HepG2 (cell line): ENCODE results near the gene MBD3L2. TPM values are rescaled to one million over a fixed set of nuclear protein-coding genes. Genes with fewer than 3 reads are reported as not detected.

Experiments used
- DZIP1 ChIP-seq: sonication (generic); formaldehyde crosslinking; IDR thresholded peaks from 2 replicates; pipeline ENCODE4 v1.5.0; 2020; ENCODE audit warnings: mild to moderate bottlenecking, missing genetic modification reagents
- POGK ChIP-seq: sonication (generic); formaldehyde crosslinking; conservative IDR thresholded peaks from 2 replicates; pipeline ENCODE4 v1.8.0; 2022; ENCODE audit warnings: mild to moderate bottlenecking, moderate library complexity, missing genetic modification reagents
- RAD51 ChIP-seq: fragments of 450-650 bp; IDR thresholded peaks from 2 replicates; pipeline ENCODE4 v1.6.1; 2016; ENCODE audit warnings: borderline replicate concordance
- ZNF224 ChIP-seq: sonication (generic); formaldehyde crosslinking; IDR thresholded peaks from 2 replicates; pipeline ENCODE4 v1.5.0; 2020; ENCODE audit warnings: mild to moderate bottlenecking, missing genetic modification reagents
- ZNF496 ChIP-seq: sonication (generic); formaldehyde crosslinking; IDR thresholded peaks from 2 replicates; pipeline ENCODE4 v1.8.1; 2023; ENCODE audit warnings: mild to moderate bottlenecking, moderate library complexity, missing genetic modification reagents; ENCODE audit not compliant: insufficient replicate concordance
- polyA plus RNA-seq, 8 experiments: library from polyadenylated mRNA; depleted of rRNA in 3 of 8; stranded (reverse) in 7 of 8; unstranded in 1 of 8; fragments of >200 nt; fragmentation: Illumina TruSeq in 4 of 8; extraction: Trizol in 4 of 8; gene quantifications; 2 replicates each; pipeline versions ENCODE4 v1.2.1 to v1.2.3, GENCODE V29; 2011 to 2016; ENCODE audit warnings: low read depth in 4 of 8, missing spikeins in 1 of 8, mixed read lengths in 1 of 8; ENCODE audit not compliant: insufficient read depth in 1 of 8
- total RNA-seq, 5 experiments: library from RNA; depleted of rRNA; stranded (reverse); fragments of >200 nt; fragmentation: Illumina TruSeq; extraction: Trizol; gene quantifications; 2 replicates each; pipeline ENCODE4 v1.2.3, GENCODE V29; 2016; ENCODE audit warnings: low read depth in 1 of 5
- TF ChIP-seq, protein P1 (sequence below): sonication (generic); formaldehyde crosslinking; IDR thresholded peaks from 2 replicates; pipeline ENCODE4 v1.9.0; 2021; ENCODE audit warnings: mild to moderate bottlenecking, missing genetic modification reagents
- TF ChIP-seq, protein P2 (sequence below): sonication (generic); formaldehyde crosslinking; IDR thresholded peaks from 2 replicates; pipeline ENCODE4 v1.8.1; 2022; ENCODE audit warnings: low read depth, mild to moderate bottlenecking, missing genetic modification reagents
- TF ChIP-seq, protein P3 (sequence below): sonication (generic); formaldehyde crosslinking; conservative IDR thresholded peaks from 2 replicates; pipeline ENCODE4 v1.4.0; 2020; ENCODE audit warnings: missing genetic modification reagents

MBD3L2 gene
- total and polyA plus RNA-seq, 2 of the 13 experiments (the other 11 are each of a cell fraction or from before 2014, with no cell fraction given), result not detected

DNA sequence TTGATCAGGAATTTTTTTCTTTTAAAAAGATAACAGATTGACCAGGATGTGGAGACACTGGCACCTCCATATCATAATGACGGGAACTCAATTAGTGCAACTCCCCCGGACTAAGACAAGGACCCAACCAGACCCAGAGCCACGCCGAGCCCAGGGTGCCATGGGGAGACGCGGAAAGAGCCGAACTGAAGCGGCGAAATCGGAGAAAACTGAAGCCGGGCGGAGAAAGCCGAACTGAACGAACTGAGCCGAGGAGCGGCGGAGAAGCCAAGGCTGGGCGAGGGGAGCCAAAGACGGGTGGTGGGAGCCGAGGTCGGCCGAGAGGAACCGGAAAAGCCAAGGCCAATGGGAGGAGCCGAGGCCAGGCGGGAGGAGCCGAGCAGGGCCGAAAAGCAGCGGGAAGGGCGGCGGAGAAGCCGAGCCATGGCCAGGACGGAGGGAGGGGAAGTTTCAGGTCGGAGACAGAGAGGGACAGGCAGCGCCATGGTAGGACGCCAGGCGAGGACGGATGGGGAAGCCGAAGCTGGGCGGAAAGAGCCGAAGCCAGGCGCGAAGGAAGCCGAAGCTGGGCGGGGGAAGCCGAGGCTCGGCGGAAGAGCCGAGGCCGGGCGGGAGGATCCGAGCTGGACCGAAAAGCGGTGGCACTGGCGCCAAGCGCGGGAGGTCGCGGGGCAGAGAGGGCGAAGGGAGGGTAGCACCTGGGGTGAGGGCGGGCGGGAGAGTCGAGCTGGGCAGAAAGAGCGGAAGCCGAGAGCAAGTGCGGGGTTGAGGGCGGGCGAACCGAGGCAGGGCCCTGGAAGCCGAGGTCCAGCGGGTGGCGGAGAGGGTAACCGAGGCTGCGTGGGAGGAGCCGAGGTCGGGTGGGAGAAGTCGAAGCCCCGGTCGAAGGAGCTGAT, 49.8 kb downstream of the MBD3L2 start (continued):
- TF ChIP-seq, protein P1, sequence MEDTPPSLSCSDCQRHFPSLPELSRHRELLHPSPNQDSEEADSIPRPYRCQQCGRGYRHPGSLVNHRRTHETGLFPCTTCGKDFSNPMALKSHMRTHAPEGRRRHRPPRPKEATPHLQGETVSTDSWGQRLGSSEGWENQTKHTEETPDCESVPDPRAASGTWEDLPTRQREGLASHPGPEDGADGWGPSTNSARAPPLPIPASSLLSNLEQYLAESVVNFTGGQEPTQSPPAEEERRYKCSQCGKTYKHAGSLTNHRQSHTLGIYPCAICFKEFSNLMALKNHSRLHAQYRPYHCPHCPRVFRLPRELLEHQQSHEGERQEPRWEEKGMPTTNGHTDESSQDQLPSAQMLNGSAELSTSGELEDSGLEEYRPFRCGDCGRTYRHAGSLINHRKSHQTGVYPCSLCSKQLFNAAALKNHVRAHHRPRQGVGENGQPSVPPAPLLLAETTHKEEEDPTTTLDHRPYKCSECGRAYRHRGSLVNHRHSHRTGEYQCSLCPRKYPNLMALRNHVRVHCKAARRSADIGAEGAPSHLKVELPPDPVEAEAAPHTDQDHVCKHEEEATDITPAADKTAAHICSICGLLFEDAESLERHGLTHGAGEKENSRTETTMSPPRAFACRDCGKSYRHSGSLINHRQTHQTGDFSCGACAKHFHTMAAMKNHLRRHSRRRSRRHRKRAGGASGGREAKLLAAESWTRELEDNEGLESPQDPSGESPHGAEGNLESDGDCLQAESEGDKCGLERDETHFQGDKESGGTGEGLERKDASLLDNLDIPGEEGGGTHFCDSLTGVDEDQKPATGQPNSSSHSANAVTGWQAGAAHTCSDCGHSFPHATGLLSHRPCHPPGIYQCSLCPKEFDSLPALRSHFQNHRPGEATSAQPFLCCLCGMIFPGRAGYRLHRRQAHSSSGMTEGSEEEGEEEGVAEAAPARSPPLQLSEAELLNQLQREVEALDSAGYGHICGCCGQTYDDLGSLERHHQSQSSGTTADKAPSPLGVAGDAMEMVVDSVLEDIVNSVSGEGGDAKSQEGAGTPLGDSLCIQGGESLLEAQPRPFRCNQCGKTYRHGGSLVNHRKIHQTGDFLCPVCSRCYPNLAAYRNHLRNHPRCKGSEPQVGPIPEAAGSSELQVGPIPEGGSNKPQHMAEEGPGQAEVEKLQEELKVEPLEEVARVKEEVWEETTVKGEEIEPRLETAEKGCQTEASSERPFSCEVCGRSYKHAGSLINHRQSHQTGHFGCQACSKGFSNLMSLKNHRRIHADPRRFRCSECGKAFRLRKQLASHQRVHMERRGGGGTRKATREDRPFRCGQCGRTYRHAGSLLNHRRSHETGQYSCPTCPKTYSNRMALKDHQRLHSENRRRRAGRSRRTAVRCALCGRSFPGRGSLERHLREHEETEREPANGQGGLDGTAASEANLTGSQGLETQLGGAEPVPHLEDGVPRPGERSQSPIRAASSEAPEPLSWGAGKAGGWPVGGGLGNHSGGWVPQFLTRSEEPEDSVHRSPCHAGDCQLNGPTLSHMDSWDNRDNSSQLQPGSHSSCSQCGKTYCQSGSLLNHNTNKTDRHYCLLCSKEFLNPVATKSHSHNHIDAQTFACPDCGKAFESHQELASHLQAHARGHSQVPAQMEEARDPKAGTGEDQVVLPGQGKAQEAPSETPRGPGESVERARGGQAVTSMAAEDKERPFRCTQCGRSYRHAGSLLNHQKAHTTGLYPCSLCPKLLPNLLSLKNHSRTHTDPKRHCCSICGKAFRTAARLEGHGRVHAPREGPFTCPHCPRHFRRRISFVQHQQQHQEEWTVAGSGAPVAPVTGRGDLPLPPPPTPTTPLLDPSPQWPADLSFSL (CRISPR knock-in tag), result no peak
- TF ChIP-seq DZIP1 (CRISPR knock-in tag) (no peak), RAD51 (no peak), ZNF496 (CRISPR knock-in tag) (no peak), ZNF224 (CRISPR knock-in tag) (no peak; the same call in 1 of the 2 replicates), POGK (CRISPR knock-in tag) (no peak)
- TF ChIP-seq, protein P2, sequence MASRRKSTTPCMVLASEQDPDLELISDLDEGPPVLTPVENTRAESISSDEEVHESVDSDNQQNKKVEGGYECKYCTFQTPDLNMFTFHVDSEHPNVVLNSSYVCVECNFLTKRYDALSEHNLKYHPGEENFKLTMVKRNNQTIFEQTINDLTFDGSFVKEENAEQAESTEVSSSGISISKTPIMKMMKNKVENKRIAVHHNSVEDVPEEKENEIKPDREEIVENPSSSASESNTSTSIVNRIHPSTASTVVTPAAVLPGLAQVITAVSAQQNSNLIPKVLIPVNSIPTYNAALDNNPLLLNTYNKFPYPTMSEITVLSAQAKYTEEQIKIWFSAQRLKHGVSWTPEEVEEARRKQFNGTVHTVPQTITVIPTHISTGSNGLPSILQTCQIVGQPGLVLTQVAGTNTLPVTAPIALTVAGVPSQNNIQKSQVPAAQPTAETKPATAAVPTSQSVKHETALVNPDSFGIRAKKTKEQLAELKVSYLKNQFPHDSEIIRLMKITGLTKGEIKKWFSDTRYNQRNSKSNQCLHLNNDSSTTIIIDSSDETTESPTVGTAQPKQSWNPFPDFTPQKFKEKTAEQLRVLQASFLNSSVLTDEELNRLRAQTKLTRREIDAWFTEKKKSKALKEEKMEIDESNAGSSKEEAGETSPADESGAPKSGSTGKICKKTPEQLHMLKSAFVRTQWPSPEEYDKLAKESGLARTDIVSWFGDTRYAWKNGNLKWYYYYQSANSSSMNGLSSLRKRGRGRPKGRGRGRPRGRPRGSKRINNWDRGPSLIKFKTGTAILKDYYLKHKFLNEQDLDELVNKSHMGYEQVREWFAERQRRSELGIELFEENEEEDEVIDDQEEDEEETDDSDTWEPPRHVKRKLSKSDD (CRISPR knock-in tag), result no peak
- TF ChIP-seq, protein P3, sequence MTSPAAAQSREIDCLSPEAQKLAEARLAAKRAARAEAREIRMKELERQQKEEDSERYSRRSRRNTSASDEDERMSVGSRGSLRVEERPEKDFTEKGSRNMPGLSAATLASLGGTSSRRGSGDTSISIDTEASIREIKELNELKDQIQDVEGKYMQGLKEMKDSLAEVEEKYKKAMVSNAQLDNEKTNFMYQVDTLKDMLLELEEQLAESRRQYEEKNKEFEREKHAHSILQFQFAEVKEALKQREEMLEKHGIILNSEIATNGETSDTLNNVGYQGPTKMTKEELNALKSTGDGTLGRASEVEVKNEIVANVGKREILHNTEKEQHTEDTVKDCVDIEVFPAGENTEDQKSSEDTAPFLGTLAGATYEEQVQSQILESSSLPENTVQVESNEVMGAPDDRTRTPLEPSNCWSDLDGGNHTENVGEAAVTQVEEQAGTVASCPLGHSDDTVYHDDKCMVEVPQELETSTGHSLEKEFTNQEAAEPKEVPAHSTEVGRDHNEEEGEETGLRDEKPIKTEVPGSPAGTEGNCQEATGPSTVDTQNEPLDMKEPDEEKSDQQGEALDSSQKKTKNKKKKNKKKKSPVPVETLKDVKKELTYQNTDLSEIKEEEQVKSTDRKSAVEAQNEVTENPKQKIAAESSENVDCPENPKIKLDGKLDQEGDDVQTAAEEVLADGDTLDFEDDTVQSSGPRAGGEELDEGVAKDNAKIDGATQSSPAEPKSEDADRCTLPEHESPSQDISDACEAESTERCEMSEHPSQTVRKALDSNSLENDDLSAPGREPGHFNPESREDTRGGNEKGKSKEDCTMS (CRISPR knock-in tag), result no peak
